Colonic mucosa (tissue), 4 donors: Measurements from ENCODE around the gene TMEM258. TPM values are rescaled to one million over a fixed set of nuclear protein-coding genes. Genes with fewer than 3 reads are reported as not detected.

Experiments
- DNase-seq: peaks from one replicate; pipeline ENCODE4 v3.0.0-alpha.2; 2020
- H3K27ac ChIP-seq: fragments of 200-600 bp; one replicate; pipeline ENCODE4 v1.8.0; 2021
- H3K27me3 ChIP-seq: fragments of 200-600 bp; one replicate; pipeline ENCODE4 v1.8.0; 2021
- H3K36me3 ChIP-seq: fragments of 200-600 bp; one replicate; pipeline ENCODE4 v1.8.0; 2021
- H3K4me1 ChIP-seq: fragments of 200-600 bp; one replicate; pipeline ENCODE4 v1.8.0; 2021; ENCODE audit warnings: mild to moderate bottlenecking
- H3K4me3 ChIP-seq: fragments of 200-600 bp; one replicate; pipeline ENCODE4 v1.8.0; 2021
- H3K9ac ChIP-seq, 2 donors: one replicate each; pipeline ENCODE4 v1.7.0; 2013; ENCODE audit warnings: control low read depth in 2 of 2, low read depth in 2 of 2, low read length in 2 of 2
- H3K9me3 ChIP-seq: fragments of 200-600 bp; one replicate; pipeline ENCODE4 v1.8.0; 2021
- intact Hi-C: fragments of 100-400 bp; cut with DNase I; formaldehyde crosslinking; loops from one replicate; pipeline ENCODE4 v1.14.1; 2022
- total RNA-seq, 2 donors: library from RNA; stranded (reverse); fragmentation: NEBNext Ultra II Directional in 1 of 2; extraction: Animal tissue kit (Norgen Biotek cat#: 25700) in 1 of 2; gene quantifications; one replicate each; pipeline ENCODE4 v1.2.1, GENCODE V29; 2021
- TF ChIP-seq, protein P1 (sequence below): fragments of 200-600 bp; IDR thresholded peaks from one replicate; pipeline ENCODE4 v1.8.0; 2022; ENCODE audit warnings: antibody characterized with exemption, mild to moderate bottlenecking
- donor health status: healthy.
- donor health status: DM: no; HTN: no; CAD: no.
- donor health status: DM: no; HTN: no; CAD: no.

TMEM258 gene
- total RNA-seq, 2 donors from 2014 or later: 119 to 149 TPM

DNA sequence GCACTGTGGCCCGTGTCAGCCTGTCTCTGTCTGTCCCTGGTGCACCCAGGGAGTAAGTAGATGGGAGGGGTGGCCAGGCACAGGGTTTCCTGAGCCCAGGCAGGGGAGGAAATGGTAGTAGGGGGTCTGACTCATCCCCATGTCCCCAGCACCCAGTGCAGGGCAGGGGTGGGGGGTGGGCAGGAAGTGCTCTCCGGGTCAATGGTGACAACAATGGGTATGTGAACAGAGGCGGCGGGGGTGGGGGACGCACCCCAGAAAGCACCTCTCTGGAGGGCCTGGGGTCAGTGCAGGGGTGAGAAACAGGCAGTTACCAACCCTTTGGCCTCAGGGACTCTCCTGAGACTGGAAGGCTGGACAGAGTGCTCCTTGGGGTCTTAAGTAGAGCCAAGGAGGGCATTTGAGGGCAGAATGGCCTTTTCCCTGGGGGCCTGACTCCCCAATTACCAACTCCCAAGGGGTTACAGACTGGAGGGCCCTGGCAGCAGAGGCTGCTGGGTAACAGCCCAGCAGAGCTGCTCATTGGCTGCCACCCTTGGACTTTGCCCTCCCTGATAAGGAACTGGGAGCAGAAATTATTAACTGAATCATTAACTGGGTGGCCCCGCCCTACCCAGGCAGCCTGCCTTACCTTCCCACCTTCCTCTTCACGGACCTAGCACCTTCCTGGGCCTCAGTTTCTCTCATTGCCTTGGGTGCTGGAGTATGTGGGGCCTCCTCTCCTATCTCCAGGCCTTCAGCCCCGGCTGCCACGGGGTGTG is 35.8 kb downstream of the TMEM258 start:
- intact Hi-C loops: no loop called here
- H3K9ac ChIP-seq: peak overlapping the region in 1 of 2 donors; percentile 48
- peak; percentile 83 for DNase-seq
- H3K27me3 ChIP-seq: no peaks in the 10 kb centered on the region
- TF ChIP-seq, protein P1, sequence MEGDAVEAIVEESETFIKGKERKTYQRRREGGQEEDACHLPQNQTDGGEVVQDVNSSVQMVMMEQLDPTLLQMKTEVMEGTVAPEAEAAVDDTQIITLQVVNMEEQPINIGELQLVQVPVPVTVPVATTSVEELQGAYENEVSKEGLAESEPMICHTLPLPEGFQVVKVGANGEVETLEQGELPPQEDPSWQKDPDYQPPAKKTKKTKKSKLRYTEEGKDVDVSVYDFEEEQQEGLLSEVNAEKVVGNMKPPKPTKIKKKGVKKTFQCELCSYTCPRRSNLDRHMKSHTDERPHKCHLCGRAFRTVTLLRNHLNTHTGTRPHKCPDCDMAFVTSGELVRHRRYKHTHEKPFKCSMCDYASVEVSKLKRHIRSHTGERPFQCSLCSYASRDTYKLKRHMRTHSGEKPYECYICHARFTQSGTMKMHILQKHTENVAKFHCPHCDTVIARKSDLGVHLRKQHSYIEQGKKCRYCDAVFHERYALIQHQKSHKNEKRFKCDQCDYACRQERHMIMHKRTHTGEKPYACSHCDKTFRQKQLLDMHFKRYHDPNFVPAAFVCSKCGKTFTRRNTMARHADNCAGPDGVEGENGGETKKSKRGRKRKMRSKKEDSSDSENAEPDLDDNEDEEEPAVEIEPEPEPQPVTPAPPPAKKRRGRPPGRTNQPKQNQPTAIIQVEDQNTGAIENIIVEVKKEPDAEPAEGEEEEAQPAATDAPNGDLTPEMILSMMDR: no peak
- peaks cover 11% of the 10 kb centered on the region for H3K4me1 ChIP-seq
- no peaks in the 10 kb centered on the region for H3K9me3 ChIP-seq
- no peak overlapping the region for H3K27ac ChIP-seq
- H3K4me3 ChIP-seq: no peak overlapping the region
- no peaks in the 10 kb centered on the region for H3K36me3 ChIP-seq

DNA sequence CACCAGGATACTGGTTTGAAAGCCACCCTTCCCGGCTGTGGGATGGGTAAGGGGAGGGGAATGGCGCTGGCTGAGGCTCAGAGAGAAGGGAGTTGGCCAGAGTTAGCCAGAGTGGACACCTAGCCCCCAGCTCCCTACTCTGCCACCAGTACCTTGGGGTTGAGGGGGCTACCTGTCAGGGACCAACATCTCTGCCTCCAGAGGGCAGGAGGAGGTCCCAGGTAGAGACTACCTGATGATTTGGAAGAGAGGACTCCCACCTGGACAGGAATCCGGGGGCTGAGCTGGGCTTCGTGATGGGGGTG is 36.3 kb downstream of the TMEM258 start:
- no peaks in the 10 kb centered on the region for H3K36me3 ChIP-seq
- no peak for DNase-seq
- no peak overlapping the region for H3K27ac ChIP-seq
- no peaks in the 10 kb centered on the region for H3K27me3 ChIP-seq
- no peak overlapping the region for H3K4me3 ChIP-seq
- intact Hi-C loops: no loop called here
- TF ChIP-seq, protein P1: no peak
- peaks cover 11% of the 10 kb centered on the region for H3K4me1 ChIP-seq
- H3K9ac ChIP-seq: peak overlapping the region in 1 of 2 donors; percentile 43
- no peaks in the 10 kb centered on the region for H3K9me3 ChIP-seq

- Histone ChIP-seq H3K27me3 (no peaks in the 10 kb centered on the region), H3K9me3 (no peaks in the 10 kb centered on the region), H3K4me1 (peaks cover 11% of the 10 kb centered on the region), H3K4me3 (no peak overlapping the region), H3K36me3 (no peaks in the 10 kb centered on the region), H3K9ac (no peak overlapping the region), H3K27ac (no peak overlapping the region)
- intact Hi-C loops: no loop called here
- TF ChIP-seq, protein P1: no peak
- no peak for DNase-seq
Measured at GRCh38 chr11:61754534-61755482, 37.6 kb downstream of the TMEM258 start.

GRCh38 chr11:61753672-61754071 is 38.7 kb downstream of the TMEM258 start:
- Histone ChIP-seq H3K27ac (no peak overlapping the region), H3K4me3 (no peak overlapping the region), H3K9me3 (no peaks in the 10 kb centered on the region), H3K9ac (no peak overlapping the region), H3K4me1 (peaks cover 11% of the 10 kb centered on the region), H3K27me3 (no peaks in the 10 kb centered on the region), H3K36me3 (no peaks in the 10 kb centered on the region)
- intact Hi-C loops: no loop called here
- TF ChIP-seq, protein P1: no peak
- no peak for DNase-seq

DNA sequence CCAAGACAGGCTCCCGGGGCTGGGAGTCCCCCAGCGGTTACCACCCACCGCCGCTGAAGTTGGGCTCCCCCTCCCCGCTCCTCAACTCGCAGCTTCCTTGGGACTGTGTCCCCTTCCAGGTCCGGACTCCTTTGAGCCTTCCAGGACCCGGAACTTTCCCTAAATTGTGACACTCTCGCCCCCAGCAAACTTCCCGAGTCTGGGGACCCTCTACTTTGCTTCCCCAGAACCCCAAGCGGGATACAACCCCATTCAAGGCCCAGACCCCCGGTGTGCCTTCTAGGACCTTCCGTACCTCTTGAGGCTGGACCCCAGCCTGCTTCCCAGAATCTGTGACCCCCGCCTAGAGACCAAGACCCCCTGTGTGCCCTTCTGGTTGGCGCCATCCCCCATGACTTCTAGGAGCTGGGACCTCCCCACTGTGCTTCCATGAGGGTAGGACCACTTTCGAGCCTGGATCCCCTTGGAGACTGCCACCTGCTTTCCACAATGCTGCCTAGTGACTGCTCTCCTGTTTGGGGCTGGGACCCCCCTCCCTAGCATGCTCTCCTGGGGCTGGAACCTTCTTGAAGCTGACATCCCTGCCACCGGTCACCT is 39.4 kb downstream of the TMEM258 start:
- intact Hi-C loops: no loop called here
- peak overlapping the region; percentile 51 for H3K4me3 ChIP-seq
- no peaks in the 10 kb centered on the region for H3K9me3 ChIP-seq
- H3K9ac ChIP-seq: peak overlapping the region; percentile 52 to 74
- TF ChIP-seq, protein P1: no peak
- no peaks in the 10 kb centered on the region for H3K36me3 ChIP-seq
- peaks cover 11% of the 10 kb centered on the region for H3K4me1 ChIP-seq
- DNase-seq: no peak
- H3K27me3 ChIP-seq: no peaks in the 10 kb centered on the region
- no peak overlapping the region for H3K27ac ChIP-seq
